ENCODE data around the gene PUS7L.

DNA sequence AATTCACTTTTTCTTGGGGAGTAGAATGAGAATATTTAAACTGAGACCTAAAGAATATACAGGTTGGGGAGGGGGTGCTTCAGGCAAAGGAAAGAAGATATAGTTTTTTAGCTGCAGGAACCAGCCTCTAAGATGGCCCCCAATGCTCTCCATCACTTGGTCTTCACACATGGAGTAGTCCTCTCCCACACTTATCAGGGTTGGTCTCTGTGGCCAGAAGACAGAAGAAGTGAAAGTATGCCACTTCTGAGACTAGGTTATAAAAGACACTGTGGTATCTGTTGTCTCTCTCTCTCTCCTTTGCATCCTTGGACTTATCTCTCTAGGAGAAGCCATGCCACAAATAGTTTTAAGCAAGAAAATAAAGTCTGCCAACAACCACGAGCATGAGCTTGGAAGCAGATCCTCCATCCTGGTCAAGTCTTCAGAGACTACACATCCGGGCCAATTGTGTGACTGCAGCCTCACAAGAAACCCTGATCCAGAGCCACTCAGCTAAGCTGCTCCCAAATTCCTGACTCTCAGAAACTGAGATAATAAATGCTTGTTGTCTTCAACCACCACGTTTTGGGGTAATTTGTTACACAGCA, 18.0 kb downstream of the PUS7L start:
- TF ChIP-seq POLR2A (IDR thresholded peaks at IDR 0.05; ENCODE audit: low read depth, low read length): no peak
- TF ChIP-seq POLR2AphosphoS5 (IDR thresholded peaks at IDR 0.05; ENCODE audit: low read depth, low read length): no peak
